ENCODE results near the gene SCO2. TPM values are rescaled to one million over a fixed set of nuclear protein-coding genes. Genes with fewer than 3 reads are reported as not detected.

SCO2 gene
- total and polyA plus RNA-seq, 2 of the 13 experiments (the other 11 are each of a cell fraction or from before 2014, with no cell fraction given) = 0.32 to 3.7 TPM

GRCh38 chr22:50529416-50529896 is 4.1 kb upstream of the SCO2 start (continued):
- peak; percentile 66 for TF ChIP-seq PRPF4 (IDR thresholded peaks at IDR 0.05; ENCODE audit: low read depth, low read length, poor library complexity, severe bottlenecking)
- TF ChIP-seq ARID3A (IDR thresholded peaks at IDR 0.05; ENCODE audit: low read depth, low read length) = no peak
- TF ChIP-seq SNAPC5 (CRISPR knock-in tag; IDR thresholded peaks at IDR 0.05; ENCODE audit: borderline replicate concordance) = no peak
- no peak; the same call in 1 of the 2 replicates for TF ChIP-seq ZNF557 (CRISPR knock-in tag; IDR thresholded peaks at IDR 0.05)
- no peak for TF ChIP-seq GATAD1 (CRISPR knock-in tag; IDR thresholded peaks at IDR 0.05)
- no peak for TF ChIP-seq ZNF138 (CRISPR knock-in tag; IDR thresholded peaks at IDR 0.05; ENCODE audit: low read depth)
- no peak for TF ChIP-seq ZBTB37 (CRISPR knock-in tag; IDR thresholded peaks at IDR 0.05)
- TF ChIP-seq ZNF326 (CRISPR knock-in tag; IDR thresholded peaks at IDR 0.05; ENCODE audit: borderline replicate concordance) = 0 out of 2 replicates have a peak, but pooled peaks have one; percentile 56
- TF ChIP-seq ZNF687 (CRISPR knock-in tag; IDR thresholded peaks at IDR 0.05) = peak; percentile 3; the same call in 1 of the 2 replicates
- TF ChIP-seq BORCS8-MEF2B (CRISPR knock-in tag; IDR thresholded peaks at IDR 0.05) = peak; percentile 57; the same call in 1 of the 2 replicates
- TF ChIP-seq NRL (CRISPR knock-in tag; IDR thresholded peaks at IDR 0.05; ENCODE audit: borderline replicate concordance) = peak; percentile 69; the same call in 1 of the 2 replicates
- peak; percentile 14; the same call in 1 of the 2 replicates for TF ChIP-seq THAP7 (CRISPR knock-in tag; IDR thresholded peaks at IDR 0.05)
- no peak for TF ChIP-seq ZC3H4 (CRISPR knock-in tag; IDR thresholded peaks at IDR 0.05; ENCODE audit: borderline replicate concordance)
- no peak for TF ChIP-seq MEIS1 (CRISPR knock-in tag; IDR thresholded peaks at IDR 0.05; ENCODE audit: borderline replicate concordance)
- TF ChIP-seq ZNF564 (CRISPR knock-in tag; IDR thresholded peaks at IDR 0.05) = no peak
- no peak for TF ChIP-seq SOX6 (IDR thresholded peaks at IDR 0.05)
- no peak for TF ChIP-seq SOX6 (CRISPR knock-in tag; IDR thresholded peaks at IDR 0.05)
- peak; percentile 33; the same call in 1 of the 3 replicates for TF ChIP-seq MXI1 (IDR thresholded peaks at IDR 0.05; ENCODE audit: borderline replicate concordance, low read depth, low read length)
- no peak for TF ChIP-seq SALL1 (CRISPR knock-in tag; IDR thresholded peaks at IDR 0.05)
- no peak for TF ChIP-seq EEA1 (CRISPR knock-in tag; IDR thresholded peaks at IDR 0.05; ENCODE audit: borderline replicate concordance)
- no peak for TF ChIP-seq ZBTB3 (CRISPR knock-in tag; IDR thresholded peaks at IDR 0.05; ENCODE audit: borderline replicate concordance, low read depth)
- TF ChIP-seq KDM2A (CRISPR knock-in tag; IDR thresholded peaks at IDR 0.05; ENCODE audit: borderline replicate concordance, low read depth) = peak; percentile 35

Measured in HepG2 (cell line).